ENCODE results near the gene TLX2. TPM values are rescaled to one million over a fixed set of nuclear protein-coding genes. Genes with fewer than 3 reads are reported as not detected.

TLX2 gene
- polyA plus RNA-seq, 1 donor from 2014 or later: not detected

DNA sequence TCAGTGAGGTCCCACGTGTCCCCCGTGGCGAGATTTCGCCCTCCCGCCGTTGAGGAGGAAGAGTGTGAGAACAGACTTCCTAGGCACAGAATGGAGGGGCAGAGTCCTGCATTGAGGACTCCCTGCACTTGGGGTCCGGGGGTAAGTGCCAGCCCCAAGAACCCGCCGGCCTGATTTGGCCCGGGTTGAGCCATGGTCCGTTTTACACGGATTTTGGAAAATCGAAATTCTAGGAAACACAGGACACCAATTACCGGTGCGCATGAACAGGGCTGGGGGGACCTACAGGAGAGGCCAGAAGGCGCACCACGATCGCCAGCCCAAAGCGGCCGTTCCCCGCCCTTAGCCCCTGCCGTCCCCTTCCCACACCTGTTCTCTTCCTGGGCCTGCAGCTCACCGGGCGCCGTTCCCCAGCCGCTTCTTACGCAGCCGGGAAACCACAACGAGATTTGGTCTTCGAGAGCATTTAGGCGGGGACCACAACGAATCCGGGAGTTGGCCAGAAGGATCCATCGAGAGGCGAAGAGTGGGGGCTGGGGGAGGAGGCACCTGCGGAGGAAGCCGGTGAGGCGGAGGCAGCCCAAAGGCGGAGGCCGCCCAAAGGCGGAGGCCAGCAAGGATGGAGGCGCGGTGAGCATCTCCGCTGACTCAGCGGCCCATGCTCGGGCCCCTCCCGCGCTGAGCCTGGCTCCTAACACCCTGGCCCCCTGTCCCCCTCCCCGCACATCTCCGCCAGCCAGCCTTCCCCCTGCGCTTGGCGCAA lies 464 bp upstream of the TLX2 start:
- peaks cover 11 to 12% (median 12%) of the 10 kb centered on the region in 3 donors for H3K4me1 Mint-ChIP-seq
- H3K27me3 Mint-ChIP-seq: peaks cover 52% of the 10 kb centered on the region
- peak overlapping the region in 3 of 4 donors; percentile 13 to 79 (median 67) for H3K4me3 Mint-ChIP-seq
- peaks cover 4% of the 10 kb centered on the region for H3K36me3 Mint-ChIP-seq
- peak overlapping the region in 1 of 3 donors; percentile 20 for H3K27ac Mint-ChIP-seq
- H3K9me3 Mint-ChIP-seq: no peaks in the 10 kb centered on the region

DNA sequence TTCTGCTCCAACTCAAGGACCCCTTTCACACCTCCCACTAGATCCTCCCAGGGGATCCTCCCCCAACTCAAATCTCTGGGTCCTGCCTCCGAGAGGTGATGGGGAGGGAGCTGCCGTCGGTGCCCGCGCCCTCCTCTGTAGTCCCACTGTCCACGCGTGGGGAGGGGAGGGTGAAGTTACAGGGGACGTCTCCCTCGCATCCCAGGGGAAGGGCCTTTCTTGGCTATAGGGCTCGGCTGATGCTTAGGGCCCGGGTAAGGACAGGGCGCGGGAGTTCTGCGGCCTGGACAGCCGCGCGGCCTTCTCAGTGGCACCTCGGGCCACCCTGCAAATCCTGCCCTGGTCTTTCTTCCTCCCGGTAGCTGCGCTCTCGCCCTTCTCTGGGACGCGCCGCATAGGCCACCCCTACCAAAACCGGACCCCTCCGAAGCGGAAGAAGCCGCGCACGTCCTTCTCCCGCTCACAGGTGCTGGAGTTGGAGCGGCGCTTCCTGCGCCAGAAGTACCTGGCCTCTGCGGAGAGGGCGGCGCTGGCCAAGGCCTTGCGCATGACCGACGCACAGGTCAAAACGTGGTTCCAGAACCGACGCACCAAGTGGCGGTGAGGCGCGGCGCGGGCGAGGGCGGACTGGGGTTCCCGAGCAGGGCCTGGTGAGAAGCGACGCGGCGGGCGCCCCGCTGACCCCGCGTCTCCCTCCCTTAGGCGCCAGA lies 1.2 kb downstream of the TLX2 start:
- no peak overlapping the region for H3K27ac Mint-ChIP-seq
- peak overlapping the region; percentile 68 to 85 (median 78) for H3K4me3 Mint-ChIP-seq
- H3K36me3 Mint-ChIP-seq: peaks cover 6% of the 10 kb centered on the region
- H3K27me3 Mint-ChIP-seq: peaks cover 57% of the 10 kb centered on the region
- H3K9me3 Mint-ChIP-seq: no peaks in the 10 kb centered on the region
- peaks cover 10 to 12% (median 12%) of the 10 kb centered on the region in 3 donors for H3K4me1 Mint-ChIP-seq

DNA sequence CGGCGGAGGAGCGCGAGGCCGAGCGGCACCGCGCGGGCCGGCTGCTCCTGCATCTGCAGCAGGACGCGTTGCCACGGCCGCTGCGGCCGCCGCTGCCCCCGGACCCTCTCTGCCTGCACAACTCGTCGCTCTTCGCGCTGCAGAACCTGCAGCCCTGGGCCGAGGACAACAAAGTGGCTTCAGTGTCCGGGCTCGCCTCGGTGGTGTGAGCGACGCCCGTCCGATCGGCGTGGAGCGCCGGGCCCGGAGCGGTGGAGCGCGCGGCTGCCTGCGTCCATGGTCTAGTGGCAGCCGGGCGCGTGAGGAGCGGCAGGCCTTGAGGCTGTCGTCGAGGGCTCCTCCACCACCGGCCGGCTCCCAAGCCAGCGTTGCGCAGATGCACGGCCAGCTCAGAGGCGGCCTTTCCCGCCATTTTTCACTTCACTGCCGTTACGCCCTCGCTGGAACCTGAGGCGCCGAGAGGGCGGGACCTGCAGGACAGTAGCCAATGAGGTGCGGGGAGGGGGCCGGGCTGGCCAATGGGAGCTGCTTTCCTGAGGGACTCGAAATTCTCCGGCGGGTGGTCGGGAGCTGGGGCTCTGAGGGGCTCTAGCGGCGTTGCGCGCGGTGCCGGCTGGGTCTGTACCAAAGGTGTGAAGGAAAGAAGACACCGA lies 1.9 kb downstream of the TLX2 start:
- Mint-ChIP-seq H3K4me3 (peak overlapping the region; percentile 72 to 91 (median 81)), H3K27me3 (peaks cover 57% of the 10 kb centered on the region), H3K4me1 (peaks cover 10 to 12% (median 11%) of the 10 kb centered on the region in 3 donors), H3K9me3 (no peaks in the 10 kb centered on the region), H3K36me3 (peaks cover 6% of the 10 kb centered on the region), H3K27ac (peak overlapping the region in 2 of 3 donors; percentile 63 to 94)

DNA sequence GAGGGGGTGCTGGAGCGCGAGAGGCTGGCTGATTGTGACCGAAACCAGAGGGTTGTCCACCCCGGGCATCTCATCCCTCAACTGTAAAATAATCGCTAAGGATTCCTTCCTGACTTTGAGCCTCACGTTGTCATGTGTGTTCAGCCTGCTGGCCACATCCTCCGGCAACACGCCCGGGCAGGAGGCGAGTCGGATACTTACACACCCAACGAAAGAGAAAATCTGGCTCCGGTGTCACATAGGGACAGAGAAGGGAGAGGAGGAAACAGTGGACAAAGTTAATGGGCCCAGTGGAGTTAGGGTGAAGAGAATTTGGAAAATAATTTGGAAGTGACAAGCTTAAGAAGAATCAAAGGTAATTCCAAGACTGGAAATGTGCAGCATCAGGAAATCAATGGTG lies 2.4 kb downstream of the TLX2 start:
- H3K27me3 Mint-ChIP-seq: peaks cover 54% of the 10 kb centered on the region
- H3K36me3 Mint-ChIP-seq: peaks cover 6% of the 10 kb centered on the region
- peak overlapping the region in 2 of 3 donors; percentile 63 to 94 for H3K27ac Mint-ChIP-seq
- peaks cover 10 to 12% (median 11%) of the 10 kb centered on the region in 3 donors for H3K4me1 Mint-ChIP-seq
- H3K9me3 Mint-ChIP-seq: no peaks in the 10 kb centered on the region
- peak overlapping the region; percentile 72 to 91 (median 81) for H3K4me3 Mint-ChIP-seq

DNA sequence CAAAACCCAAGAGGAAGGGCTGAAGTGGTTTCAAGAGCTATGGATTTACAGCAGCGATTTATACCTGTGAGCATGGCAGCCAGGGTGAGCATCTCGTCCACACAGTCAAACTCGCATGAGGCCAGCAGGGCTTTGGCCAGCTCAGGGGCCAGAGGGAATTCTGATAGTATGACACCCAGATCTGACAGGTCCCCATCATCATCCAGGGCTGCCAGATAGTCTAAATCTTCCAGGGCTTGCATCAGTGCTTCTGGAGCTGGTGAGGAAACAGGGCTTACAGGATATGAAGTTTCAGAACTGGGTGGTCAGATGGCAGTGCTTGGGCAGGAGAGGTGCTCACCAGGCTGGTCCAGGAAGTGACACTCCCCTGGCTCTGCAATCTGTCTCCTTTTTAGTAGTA lies 8.3 kb downstream of the TLX2 start:
- Mint-ChIP-seq H3K27ac (no peak overlapping the region), H3K36me3 (peaks cover 11% of the 10 kb centered on the region), H3K4me3 (no peak overlapping the region), H3K27me3 (peaks cover 17% of the 10 kb centered on the region), H3K4me1 (peaks cover 6 to 9% (median 7%) of the 10 kb centered on the region in 3 donors), H3K9me3 (no peaks in the 10 kb centered on the region)

DNA sequence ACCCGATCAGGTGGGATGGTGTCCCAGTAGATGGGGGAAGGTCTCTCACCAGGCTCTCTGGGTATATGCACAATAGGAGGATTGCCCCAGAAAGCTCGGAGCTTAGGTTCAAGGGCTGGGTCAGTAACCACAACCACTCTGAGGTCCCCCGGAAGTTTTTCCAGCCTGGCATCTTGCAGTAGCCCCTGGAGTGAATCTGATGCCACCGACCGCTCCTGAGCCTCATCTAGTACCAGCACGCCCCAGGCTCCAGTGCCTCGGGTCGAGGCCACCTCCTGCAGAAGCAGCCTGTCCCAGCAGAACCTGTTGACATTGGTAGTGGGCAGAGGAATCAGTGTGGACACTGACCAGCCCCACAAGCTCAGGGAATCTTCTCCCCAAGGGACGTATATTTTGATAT lies 9.8 kb downstream of the TLX2 start:
- H3K9me3 Mint-ChIP-seq: no peaks in the 10 kb centered on the region
- no peak overlapping the region for H3K4me3 Mint-ChIP-seq
- H3K4me1 Mint-ChIP-seq: peaks cover 11 to 18% (median 15%) of the 10 kb centered on the region in 3 donors
- no peak overlapping the region for H3K27ac Mint-ChIP-seq
- H3K36me3 Mint-ChIP-seq: peaks cover 9% of the 10 kb centered on the region
- H3K27me3 Mint-ChIP-seq: peaks cover 5% of the 10 kb centered on the region

DNA sequence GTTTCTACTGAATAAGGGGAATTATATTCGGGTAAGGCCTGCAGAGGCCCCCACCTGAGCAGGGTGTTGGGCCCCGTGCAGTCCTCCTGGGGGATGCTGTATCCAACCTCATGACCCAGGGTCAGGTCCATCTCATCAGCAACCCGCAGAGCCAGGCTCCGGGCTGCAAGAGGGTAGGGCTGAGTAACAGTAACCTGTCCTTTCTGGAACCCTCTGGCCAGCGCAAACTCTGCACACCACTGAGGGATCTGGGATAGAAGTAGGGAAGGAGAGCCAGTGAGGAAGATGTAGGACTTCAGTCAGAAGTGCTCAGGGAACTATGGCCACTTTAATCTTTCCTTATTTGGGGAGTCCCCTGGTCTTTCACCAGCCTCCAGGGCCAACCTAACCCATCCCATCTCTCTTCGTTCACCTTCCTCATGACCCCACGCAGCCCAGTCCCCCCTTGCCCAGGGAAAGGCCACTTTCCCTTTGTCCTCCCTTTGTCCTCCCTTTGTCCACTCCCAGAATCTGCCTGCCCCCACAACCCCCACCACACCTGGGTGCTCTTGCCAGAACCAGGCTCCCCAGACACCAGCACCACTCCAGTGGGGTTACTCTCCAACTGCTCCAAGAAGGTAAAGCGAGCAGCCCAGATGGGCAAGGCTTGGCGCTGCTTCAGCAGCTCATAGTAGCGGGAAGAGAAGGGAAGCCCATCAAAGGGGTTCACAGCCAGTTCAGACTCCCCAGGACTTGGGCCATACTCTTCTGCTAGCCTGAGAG lies 10.9 kb downstream of the TLX2 start:
- Mint-ChIP-seq H3K27me3 (no peaks in the 10 kb centered on the region), H3K36me3 (peaks cover 7% of the 10 kb centered on the region), H3K9me3 (no peaks in the 10 kb centered on the region), H3K27ac (no peak overlapping the region), H3K4me3 (peak overlapping the region in 1 of 4 donors; percentile 63), H3K4me1 (peaks cover 11 to 19% (median 18%) of the 10 kb centered on the region in 3 donors)

DNA sequence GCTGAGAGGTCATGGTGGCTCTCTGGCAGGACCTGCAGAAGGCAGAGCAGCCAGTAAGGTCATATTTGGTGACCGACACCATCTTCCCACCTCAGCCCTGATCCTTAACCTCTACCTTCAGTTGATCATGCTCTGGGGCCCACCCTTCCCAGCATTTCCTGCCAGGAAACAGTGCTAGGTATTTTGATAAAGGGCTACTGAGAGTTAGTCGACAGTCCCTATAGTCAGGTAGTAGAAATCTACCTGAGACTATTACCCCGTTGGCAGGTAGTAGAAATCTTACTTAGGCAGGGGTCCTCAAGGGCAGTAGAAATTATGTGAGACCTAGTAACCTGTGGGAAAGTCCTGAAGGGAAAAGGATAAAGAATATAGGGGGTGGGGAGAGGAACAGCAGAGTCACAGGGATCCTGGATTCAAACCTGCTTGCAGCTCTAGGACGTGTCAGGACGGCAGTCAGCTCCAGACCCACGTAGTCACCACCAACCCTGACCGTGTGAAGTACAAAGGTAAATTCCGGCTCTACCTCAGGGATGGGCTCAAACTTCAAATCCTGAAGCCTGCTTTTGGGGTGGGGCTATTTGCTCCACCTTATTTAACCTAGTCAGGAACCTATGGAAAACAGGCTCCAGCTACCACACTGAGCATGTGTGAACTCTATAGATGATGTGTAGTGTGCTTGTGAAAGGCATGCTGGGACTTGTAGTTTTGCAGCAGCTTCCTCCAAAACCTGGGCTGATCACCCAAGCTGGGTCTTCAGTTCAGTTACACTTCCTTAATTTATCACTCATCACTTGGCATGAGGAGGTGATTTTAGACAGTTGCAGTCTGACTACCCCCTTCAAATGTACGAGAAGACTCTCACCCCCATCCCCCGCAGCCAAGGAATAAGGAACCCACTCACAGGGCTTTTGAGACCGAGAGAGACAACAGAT lies 11.7 kb downstream of the TLX2 start, which contains the start of gene DQX1:
TSS of gene DQX1 (minus strand) at position 515 of the 932 bp plus-strand sequence. CDS start at position 13, 502 bp downstream.
- Mint-ChIP-seq H3K4me3 (peak within 1 kb of the TSS; percentile 19 to 87 (median 76)), H3K4me1 (peaks cover 15 to 24% (median 22%) of the 10 kb centered on the region in 3 donors), H3K36me3 (peaks cover 7% of the 10 kb centered on the region), H3K27me3 (no peaks in the 10 kb centered on the region), H3K9me3 (no peaks in the 10 kb centered on the region), H3K27ac (peak within 1 kb of the TSS; percentile 79 to 93 (median 92))

DNA sequence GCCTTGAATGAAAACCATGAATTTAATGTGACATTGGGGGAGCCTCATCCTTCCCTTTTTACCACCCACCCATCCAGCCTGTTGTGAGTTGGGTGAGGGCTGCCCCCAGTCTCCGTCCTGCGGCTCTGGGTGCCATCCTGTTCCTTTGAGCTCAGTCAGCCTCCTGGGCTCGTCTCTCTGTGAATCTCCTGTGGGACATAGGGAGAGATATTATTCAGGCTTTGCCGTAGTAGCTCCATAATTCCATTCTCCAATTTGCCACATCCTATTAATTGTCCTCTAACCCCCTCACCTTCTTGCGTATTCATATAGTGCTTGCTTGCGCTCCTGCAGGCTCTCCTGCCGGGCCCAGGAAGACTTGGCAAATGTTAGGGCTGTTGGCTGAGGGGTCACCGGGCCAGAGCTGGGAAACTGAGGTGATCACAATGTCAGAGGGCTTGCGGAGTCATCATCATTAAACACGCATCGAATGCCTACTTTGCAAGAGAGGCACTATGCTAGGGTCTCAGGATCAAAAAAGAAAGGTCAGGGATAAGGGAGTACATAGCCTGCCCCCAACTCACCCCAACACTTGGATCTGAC lies 12.5 kb downstream of the TLX2 start:
- Mint-ChIP-seq H3K9me3 (no peaks in the 10 kb centered on the region), H3K4me1 (peaks cover 20 to 30% (median 29%) of the 10 kb centered on the region in 3 donors), H3K36me3 (peaks cover 7% of the 10 kb centered on the region), H3K4me3 (peak overlapping the region in 3 of 4 donors; percentile 73 to 87 (median 80)), H3K27me3 (no peaks in the 10 kb centered on the region), H3K27ac (peak overlapping the region; percentile 79 to 93 (median 92))

DNA sequence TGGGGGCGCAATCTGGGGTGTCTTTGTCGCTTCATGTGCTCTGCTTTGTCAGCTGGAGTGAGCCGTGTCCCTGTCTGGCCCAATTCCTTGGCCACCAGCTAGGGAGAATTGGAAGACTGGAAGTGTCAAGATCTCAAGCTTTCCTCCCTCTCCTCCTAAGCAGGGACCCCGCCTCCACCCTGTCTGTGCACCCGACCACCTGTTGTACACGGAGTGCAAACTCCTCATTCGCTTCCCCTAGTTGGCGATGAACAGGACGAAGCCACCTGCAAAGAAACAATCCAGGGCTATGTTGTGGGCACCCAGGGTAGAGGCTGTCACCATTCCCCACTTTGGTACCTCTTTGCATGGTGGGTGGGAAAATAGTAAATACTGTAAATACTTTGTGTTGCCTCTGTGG lies 13.5 kb downstream of the TLX2 start:
- Mint-ChIP-seq H3K27ac (peak overlapping the region in 2 of 3 donors; percentile 47 to 81), H3K4me1 (peaks cover 28 to 37% (median 37%) of the 10 kb centered on the region in 3 donors), H3K27me3 (no peaks in the 10 kb centered on the region), H3K36me3 (peaks cover 7% of the 10 kb centered on the region), H3K4me3 (peak overlapping the region; percentile 87 to 97 (median 96)), H3K9me3 (no peaks in the 10 kb centered on the region)

DNA sequence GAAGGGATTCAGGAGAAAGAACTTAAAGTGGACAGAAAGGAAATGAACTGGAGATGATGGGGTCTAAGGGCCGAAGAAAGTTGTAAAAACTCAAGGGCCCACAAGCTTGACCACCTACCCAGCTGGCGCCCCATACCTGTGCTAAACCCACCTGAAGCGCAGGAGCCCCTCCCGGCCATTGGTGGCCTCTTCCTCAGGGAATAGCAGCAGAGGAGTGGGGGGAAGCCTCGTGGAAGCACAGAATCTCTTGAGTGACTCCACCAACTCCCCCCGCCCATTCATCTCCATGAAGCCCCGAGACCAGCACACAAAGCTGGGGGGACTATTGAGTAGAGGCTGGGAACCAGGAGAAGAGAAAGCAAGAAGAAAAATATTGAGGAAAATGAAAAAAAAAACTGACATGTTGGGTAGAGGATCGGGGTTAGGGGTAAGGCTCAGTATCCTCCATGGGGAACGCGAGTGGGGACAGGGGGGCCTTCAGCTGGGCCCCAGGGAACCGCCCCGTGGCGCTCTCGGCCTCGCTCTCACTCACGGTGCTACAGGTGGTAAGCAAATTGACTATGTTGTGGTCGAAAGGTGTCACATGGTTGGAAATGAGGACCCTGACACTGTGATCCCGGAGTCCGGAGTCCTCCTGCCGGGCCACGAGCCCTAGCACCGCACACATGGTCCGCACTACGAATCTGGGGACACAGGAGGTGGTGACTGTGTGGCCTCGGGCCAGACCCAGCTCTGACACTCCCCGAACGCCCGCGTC lies 14.5 kb downstream of the TLX2 start:
- Mint-ChIP-seq H3K27ac (peak overlapping the region; percentile 81 to 99 (median 94)), H3K36me3 (peaks cover 7% of the 10 kb centered on the region), H3K4me3 (peak overlapping the region; percentile 87 to 97 (median 96)), H3K9me3 (no peaks in the 10 kb centered on the region), H3K27me3 (no peaks in the 10 kb centered on the region), H3K4me1 (peaks cover 28 to 37% (median 37%) of the 10 kb centered on the region in 3 donors)

DNA sequence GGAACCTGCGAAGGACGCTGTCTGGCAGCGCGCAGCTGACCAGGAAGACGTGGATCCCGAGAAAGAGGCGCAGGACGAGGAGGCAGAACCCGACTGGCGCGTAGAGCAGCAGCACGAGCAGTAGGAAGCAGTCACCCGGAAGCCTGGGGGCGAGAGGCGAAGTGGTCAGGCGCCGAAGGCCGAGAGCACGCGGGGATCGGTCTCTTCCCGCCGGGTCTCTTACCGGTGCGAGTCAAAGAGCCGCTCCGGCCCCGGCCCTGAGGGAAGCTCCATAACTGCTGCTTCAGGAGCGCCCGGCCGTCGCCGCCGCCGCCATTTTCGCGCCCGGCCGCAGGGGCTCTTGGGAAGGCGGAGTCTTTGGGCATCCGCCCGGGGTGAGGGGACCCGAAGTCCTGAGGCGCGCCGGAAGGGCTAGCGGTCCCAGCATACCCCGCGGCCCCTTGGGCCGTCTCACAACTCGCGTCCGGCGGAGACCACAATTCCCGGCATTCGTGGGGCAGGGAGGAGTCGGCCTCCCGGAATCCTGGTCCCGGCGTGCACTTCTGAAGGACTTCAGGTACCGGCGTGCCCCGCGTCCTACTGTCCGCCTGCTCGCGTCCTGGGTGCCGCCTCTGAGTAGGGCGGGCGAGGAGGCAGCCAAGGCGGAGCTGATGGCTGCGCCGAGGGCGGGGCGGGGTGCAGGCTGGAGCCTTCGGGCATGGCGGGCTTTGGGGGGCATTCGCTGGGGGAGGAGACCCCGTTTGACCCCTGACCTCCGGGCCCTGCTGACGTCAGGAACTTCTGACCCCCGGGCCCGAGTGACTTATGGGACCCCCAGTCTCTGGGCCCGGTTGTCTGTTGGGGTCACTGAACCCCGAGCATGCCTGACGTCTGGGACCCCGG lies 15.3 kb downstream of the TLX2 start, which contains the start of the genes AUP1 and HTRA2:
TSS of gene AUP1 (minus strand) at position 350 of the 882 bp plus-strand sequence. CDS start at position 273, 77 bp downstream.
TSS of gene HTRA2 (plus strand) at position 577 of the 882 bp plus-strand sequence. CDS start at position 651, 74 bp downstream.
- Mint-ChIP-seq H3K4me1 (peaks cover 28 to 37% (median 37%) of the 10 kb centered on the region in 3 donors), H3K4me3 (peak within 1 kb of the TSS; percentile 87 to 97 (median 96)), H3K9me3 (no peaks in the 10 kb centered on the region), H3K36me3 (peaks cover 7% of the 10 kb centered on the region), H3K27ac (peak within 1 kb of the TSS; percentile 81 to 99 (median 94)), H3K27me3 (no peaks in the 10 kb centered on the region)

All from IgD-negative memory B cell (primary cell).